HG02610 (cell line): ENCODE measurements around the gene OPRD1.
"Not testable (repeated sequence)": the region's sequence is repeated elsewhere in the genome, so short reads cannot be mapped to it uniquely, and the experiment has no call there.

Experiments
- ATAC-seq: cut with Tn5 transposase; IDR thresholded peaks from one replicate; pipeline ENCODE4 v1.9.1; 2021; ENCODE audit warnings: mild to moderate bottlenecking, moderate library complexity; ENCODE audit not compliant: unreplicated experiment

Gene OPRD1

GRCh38 chr1:28840928-28841544, 29.1 kb downstream of the OPRD1 start:
- ATAC-seq, result no peak

- no peak for ATAC-seq
Measured at GRCh38 chr1:28845786-28846543, 34.0 kb downstream of the OPRD1 start.

- ATAC-seq, result not testable (repeated sequence)
Measured at GRCh38 chr1:28847207-28847606, 35.2 kb downstream of the OPRD1 start.

- ATAC-seq, result no peak
Measured at GRCh38 chr1:28848416-28848815, 36.4 kb downstream of the OPRD1 start.

- no peak for ATAC-seq
Measured at GRCh38 chr1:28853093-28853742, 41.2 kb downstream of the OPRD1 start.

- not testable (repeated sequence) for ATAC-seq
Measured at GRCh38 chr1:28854406-28854805, 42.4 kb downstream of the OPRD1 start.

GRCh38 chr1:28855046-28855445, 43.1 kb downstream of the OPRD1 start:
- ATAC-seq, result no peak

- ATAC-seq, result no peak
Measured at GRCh38 chr1:28855469-28855951, 43.5 kb downstream of the OPRD1 start.

GRCh38 chr1:28855969-28856368, 44.0 kb downstream of the OPRD1 start:
- no peak for ATAC-seq

- no peak for ATAC-seq
Measured at GRCh38 chr1:28860332-28861073, 48.5 kb downstream of the OPRD1 start.

GRCh38 chr1:28862571-28863403, 50.8 kb downstream of the OPRD1 start:
- no peak for ATAC-seq

GRCh38 chr1:28864695-28865094, 52.7 kb downstream of the OPRD1 start:
- ATAC-seq, result no peak

- ATAC-seq, result no peak
Measured at GRCh38 chr1:28865997-28866650, 54.2 kb downstream of the OPRD1 start.

- ATAC-seq, result no peak
Measured at GRCh38 chr1:28867850-28868249, 55.9 kb downstream of the OPRD1 start.

GRCh38 chr1:28869952-28870351, 58.0 kb downstream of the OPRD1 start:
- no peak for ATAC-seq

- ATAC-seq, result no peak
Measured at GRCh38 chr1:28871631-28872401, 59.8 kb downstream of the OPRD1 start.

GRCh38 chr1:28875134-28875533, 63.2 kb downstream of the OPRD1 start:
- ATAC-seq, result not testable (repeated sequence)

GRCh38 chr1:28877132-28877781, 65.3 kb downstream of the OPRD1 start:
- no peak for ATAC-seq

GRCh38 chr1:28878796-28879195, 66.8 kb downstream of the OPRD1 start:
- no peak for ATAC-seq
